ENCODE measurements around the gene KLRC3.

DNA sequence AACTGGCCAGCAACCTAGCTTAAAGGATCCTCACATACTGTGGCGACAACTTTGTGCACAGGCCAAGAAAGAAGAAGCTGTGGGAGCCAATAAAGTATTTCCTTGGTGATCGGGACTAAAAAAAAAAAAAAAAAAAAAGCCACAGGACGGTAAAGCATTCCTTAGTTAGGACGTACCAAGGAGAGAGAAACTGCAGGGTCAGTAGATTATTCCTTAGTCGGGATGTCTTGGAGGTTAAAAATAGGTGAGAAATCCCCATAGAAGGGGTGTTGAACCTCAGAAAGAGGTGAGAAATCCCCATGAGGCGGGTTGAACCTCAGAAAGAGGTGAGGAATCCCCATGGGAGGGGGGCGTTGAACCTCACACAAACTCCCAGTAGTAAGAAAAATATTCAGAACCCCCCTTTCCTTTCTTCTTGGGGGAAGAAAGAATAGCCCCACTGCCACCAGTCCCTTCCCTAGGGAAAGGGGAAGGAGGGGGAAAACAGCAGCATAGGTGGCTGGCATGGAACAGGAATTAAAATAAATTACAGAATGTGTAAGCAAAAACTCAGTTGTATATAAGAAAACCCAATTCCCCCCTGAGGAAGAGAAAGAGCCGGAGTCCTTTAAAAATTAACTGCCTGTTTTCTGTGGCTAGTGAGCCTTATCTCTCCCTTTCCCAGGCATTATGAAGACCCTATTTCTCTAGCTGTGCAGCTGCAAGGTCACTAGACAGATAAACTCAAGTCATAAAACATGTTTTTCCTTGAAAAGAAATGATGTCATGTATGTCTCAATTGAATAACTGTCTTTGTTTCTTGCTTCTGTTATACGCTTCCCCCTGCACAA, 57.4 kb downstream of the KLRC3 start:
- TF ChIP-seq, protein P1, sequence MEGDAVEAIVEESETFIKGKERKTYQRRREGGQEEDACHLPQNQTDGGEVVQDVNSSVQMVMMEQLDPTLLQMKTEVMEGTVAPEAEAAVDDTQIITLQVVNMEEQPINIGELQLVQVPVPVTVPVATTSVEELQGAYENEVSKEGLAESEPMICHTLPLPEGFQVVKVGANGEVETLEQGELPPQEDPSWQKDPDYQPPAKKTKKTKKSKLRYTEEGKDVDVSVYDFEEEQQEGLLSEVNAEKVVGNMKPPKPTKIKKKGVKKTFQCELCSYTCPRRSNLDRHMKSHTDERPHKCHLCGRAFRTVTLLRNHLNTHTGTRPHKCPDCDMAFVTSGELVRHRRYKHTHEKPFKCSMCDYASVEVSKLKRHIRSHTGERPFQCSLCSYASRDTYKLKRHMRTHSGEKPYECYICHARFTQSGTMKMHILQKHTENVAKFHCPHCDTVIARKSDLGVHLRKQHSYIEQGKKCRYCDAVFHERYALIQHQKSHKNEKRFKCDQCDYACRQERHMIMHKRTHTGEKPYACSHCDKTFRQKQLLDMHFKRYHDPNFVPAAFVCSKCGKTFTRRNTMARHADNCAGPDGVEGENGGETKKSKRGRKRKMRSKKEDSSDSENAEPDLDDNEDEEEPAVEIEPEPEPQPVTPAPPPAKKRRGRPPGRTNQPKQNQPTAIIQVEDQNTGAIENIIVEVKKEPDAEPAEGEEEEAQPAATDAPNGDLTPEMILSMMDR (IDR thresholded peaks at IDR 0.05), result no peak
- TF ChIP-seq POLR2A (IDR thresholded peaks at IDR 0.05), result no peak
